NK-92 (cell line): ENCODE measurements around the gene FABP6.
"Not testable (repeated sequence)": the region's sequence is repeated elsewhere in the genome, so short reads cannot be mapped to it uniquely, and the experiment has no call there.

Source experiments
- DNase-seq: peaks from one replicate; lab custom pipeline; 2025; ENCODE audit not compliant: unreplicated experiment; lab: John Stamatoyannopoulos, UW

FABP6 gene

DNA sequence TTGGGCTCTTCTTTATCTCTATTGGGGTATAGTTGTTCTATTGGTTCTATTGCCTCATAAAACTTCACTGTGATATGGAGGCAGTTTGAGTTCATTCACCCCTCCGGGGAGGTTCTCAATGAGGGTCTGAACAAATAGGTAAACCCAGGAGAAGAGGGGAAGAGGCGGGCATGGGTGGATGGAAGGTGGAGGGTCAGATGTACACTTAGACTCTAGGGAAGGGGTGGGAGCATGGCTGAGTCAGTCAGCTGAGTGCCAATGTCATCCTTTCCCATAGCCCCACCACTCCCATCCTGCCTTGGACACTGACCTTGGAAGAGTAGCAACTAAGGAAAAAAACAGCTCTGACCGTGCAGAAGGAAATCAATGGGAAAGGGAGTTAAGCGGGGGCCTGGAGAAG lies 9.9 kb upstream of the FABP6 start:
- no peak for DNase-seq

DNA sequence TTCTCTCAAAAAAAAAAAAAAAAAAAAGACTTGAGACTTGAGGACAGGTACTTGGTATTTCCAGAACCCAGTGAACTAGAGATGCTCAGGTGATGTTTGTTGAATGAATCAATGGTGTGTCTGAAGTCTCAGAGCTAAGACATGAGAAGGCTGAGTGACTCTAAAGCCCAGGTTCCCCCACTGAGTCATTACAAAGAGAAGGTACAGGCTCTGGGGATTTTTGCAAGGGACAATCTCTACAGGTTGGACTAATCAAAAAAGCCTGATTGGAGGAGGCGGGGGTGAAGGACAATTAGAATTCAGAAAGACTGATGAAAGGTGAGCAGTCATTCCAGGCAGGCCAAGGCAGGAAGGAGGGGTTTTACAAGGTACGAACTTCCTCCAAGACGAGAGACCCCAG lies 8.2 kb upstream of the FABP6 start:
- DNase-seq, result no peak

GRCh38 chr5:160227012-160227411 lies 2.3 kb upstream of the FABP6 start:
- DNase-seq, result no peak

DNA sequence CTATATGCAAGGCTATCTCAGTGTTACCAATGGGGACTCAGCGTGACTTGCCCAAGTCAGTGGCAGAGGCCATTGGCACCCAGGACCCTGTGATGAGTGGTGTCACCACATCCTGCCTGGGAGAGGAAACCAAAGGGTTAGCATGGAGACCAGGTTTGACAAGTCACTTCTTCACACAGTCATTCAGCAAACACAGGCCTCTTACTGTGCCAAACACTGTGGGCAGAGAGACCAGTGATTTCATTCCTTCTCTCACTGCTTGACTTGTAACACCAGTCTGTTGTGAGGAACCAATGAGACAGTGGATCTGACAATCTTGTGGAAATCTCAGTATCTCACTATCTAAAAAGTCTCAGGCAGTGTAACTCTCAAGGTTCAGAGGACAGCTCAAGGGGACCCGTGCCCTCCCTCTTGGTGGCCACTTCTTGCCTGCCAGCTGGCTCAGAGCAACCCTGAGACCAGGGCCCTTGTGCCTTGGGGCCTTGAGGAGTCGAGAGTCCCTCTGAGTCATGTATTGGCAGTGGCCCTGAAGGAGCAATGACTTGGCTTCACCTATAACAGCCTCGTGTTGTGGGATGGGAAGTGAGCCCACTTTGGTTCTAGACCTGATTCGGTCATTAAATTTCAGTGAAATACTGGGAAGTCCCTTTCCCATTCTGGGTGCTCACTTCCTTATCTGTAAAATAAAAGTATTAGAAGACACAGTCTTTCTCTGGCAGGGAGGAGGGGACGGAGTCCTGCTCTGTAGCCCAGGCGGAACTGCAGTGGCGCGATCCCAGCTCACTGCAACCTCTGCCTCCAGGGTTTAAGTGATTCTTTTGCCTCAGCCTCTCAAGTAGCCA lies 1.6 kb downstream of the FABP6 start:
- no peak for DNase-seq

GRCh38 chr5:160231783-160232342 lies 2.6 kb downstream of the FABP6 start:
- DNase-seq, result no peak

DNA sequence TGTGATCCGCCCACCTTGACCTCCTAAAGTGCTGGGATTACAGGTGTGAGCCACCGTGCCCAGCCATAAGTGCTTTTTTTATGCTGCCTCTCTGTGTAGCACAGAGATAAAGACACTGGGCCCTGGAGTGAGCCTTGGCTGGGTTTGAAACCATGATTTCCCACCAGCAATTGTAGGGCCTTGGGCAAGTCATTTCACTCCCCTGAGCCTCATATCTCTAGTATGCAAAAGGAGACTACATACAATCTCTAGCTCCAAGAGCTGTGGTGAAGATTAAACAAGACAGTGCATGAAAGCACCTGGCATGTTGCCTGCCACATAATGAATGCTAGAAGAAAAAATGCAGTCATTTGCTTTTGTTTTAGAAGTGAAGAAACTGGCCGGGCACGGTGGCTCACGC lies 3.9 kb downstream of the FABP6 start:
- DNase-seq, result no peak

GRCh38 chr5:160235731-160236130 lies 6.4 kb downstream of the FABP6 start:
- no peak for DNase-seq

GRCh38 chr5:160237571-160238093 lies 8.3 kb downstream of the FABP6 start:
- no peak for DNase-seq

- DNase-seq, result no peak
Observed at GRCh38 chr5:160240350-160240749, 11.0 kb downstream of the FABP6 start.

- no peak for DNase-seq
Observed at GRCh38 chr5:160242145-160242544, 12.8 kb downstream of the FABP6 start.

- no peak for DNase-seq
Observed at GRCh38 chr5:160245506-160246086, 16.3 kb downstream of the FABP6 start.

DNA sequence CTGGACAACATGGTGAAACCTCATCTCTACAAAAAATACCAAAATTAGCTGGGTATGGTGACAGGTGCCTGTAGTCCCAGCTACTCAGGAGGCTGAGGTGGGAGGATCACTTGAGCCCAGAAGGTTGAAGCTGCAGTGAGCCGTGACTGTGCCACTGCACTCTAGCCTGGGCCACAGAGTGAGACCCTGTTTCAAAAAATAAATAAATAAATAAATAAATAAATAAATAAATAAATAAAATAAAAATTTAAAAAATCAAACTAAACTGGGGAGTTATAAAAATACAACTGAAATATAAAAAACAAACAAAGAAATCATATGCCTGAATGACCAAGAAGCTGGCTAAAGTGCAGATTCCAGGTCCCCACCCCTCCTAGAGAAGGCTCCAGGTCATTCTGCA lies 20.3 kb downstream of the FABP6 start:
- DNase-seq, result not testable (repeated sequence)

DNA sequence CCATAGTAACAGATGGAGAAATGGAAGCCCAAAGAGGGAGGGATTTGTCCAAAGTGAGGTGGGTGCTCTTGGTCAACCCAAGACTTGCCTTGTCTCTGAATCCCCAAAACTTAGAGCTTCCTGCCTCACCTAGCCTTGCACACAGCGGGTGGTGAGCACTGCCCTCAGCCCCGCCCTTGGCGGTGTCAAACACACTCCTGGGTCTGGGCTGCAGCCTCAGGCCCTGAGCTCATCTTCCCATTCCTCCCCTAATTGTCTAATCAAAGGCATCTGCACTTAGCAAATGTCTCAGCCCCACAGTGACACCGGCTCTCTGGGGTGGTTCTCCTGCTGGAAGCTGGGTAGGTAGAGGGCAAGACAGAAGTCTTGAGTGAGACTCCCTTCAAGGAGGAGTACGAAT lies 20.9 kb downstream of the FABP6 start:
- no peak for DNase-seq

GRCh38 chr5:160250826-160251225 lies 21.5 kb downstream of the FABP6 start:
- no peak for DNase-seq

- no peak for DNase-seq
Observed at GRCh38 chr5:160251406-160252155, 22.3 kb downstream of the FABP6 start.

- DNase-seq, result no peak
Observed at GRCh38 chr5:160252916-160253315, 23.6 kb downstream of the FABP6 start.

DNA sequence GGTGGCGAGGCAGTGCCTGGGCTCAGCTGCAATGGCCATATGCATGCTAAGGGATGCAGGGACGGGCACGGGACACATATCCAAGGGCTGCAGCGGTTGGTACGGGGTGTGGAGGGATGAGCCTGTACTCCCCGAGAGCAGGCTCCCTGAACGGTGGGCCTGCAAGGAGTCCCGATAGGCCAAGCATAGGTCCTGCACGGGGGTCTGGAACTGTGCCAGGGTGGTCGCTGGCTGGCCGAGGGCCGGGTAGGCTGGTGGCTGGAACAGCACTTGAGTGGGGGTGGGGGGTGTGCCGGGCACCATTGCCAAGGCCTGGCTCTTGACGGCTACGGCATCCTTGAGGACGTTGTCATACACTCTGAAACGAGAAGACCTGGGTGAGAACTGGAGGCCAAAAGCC lies 24.1 kb downstream of the FABP6 start:
- no peak for DNase-seq

DNA sequence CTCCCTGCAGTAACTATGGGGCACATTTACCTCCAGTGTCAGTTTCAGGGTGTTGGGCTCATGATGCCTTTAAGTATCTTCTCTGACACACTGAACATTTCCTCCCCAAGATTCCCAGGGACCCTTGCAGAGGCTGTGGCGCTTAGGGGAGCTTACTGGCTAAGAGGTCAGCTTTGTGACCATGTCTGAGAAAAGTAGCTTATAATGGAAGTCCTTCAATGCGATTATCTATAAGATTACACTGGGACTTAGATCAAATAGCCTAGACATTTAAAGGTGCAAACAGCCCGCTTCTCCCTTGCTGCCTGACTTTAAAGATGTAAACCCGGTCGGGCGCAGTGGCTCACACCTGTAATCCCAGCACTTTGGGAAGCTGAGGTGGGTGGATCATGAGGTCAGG lies 25.4 kb downstream of the FABP6 start:
- no peak for DNase-seq

DNA sequence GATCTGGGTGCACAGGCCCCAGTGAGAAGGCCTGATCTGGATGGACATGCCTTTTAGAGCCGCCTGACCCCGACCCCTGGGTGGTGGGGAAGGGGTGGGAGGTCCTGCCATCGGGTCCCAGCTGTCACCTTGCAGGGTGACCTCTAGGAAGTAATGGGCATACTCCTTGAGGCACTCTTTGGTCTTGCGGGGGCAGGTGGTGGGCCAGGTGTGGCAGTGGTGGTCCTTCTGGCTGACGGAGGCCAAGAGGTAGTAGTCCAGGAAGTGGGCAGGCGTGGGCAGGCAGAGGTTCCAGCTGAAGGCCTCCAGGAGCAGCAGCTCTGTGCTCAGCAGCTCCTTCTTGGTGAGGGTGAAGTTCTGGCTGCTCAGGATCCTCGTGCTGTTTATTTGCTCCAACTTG lies 30.0 kb downstream of the FABP6 start:
- DNase-seq, result no peak

- DNase-seq, result no peak
Observed at GRCh38 chr5:160260006-160260775, 30.9 kb downstream of the FABP6 start.
